Measurements from ENCODE around the gene SP6.
A peak's percentile ranks its signal among the peaks of the same experiment; 100 is the strongest.

Gene SP6

DNA sequence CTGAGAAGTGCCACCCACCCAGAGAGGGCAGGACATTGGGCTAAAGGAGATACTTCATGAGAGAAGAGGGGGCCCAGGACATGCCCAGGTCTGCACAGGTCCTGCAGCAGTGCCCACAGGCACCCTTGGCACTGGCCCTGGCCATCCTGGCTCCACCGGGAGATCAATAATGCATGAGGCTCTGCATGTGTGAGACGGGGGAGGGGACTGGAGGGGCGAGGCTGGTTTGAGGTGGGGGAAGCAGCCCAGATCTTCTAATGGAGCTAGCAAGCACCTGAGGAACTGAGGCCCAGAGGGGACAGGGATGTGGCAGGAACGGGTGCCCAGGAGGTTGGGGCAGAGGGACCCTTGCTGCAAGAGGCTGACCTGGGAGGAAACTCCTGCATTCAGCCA lies 29.9 kb downstream of the SP6 start:
- TF ChIP-seq, protein P1, sequence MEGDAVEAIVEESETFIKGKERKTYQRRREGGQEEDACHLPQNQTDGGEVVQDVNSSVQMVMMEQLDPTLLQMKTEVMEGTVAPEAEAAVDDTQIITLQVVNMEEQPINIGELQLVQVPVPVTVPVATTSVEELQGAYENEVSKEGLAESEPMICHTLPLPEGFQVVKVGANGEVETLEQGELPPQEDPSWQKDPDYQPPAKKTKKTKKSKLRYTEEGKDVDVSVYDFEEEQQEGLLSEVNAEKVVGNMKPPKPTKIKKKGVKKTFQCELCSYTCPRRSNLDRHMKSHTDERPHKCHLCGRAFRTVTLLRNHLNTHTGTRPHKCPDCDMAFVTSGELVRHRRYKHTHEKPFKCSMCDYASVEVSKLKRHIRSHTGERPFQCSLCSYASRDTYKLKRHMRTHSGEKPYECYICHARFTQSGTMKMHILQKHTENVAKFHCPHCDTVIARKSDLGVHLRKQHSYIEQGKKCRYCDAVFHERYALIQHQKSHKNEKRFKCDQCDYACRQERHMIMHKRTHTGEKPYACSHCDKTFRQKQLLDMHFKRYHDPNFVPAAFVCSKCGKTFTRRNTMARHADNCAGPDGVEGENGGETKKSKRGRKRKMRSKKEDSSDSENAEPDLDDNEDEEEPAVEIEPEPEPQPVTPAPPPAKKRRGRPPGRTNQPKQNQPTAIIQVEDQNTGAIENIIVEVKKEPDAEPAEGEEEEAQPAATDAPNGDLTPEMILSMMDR (conservative IDR thresholded peaks at IDR 0.05; ENCODE audit: low read depth, low read length), result no peak
- no peak for DNase-seq (ENCODE audit: low read depth)
- peak overlapping the region; percentile 81 for H3K4me3 ChIP-seq (ENCODE audit: low read depth, low read length)

DNA sequence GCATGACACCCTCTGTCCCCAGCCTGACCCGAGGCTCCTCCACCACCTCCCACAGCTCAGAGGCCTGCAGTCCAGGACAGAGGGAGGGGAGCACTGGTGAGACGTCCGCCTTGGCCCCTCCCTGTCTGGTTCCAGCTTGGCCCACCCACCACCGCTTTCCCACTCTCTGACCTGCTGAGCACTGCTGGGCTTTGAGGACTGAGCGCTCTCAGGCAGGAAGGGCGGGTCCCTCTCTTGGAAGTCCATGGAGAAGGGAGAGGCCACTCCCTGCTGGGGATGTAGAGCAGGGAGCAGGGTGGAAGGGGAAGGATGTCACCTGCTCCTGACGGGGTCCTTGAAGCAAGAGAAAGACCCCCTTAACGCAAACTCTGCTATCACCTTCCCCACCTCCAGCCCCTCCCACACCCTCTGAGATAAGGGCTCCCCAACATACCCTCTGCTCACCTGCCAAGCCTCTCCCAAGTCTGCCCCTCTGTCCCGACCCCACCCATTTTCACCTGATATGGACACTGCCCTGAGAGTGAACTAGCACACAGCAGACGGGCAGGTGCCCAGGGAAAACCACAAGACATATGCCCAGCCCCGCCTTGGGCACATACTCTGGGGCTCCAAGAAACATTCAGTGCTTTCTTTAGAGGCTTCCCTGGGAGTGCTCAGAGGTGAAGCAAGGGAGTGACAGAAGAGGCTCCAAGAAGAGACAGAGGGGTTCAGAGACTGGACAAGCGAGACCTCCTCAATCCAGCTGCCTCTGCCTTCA lies 30.8 kb downstream of the SP6 start:
- TF ChIP-seq, protein P1 (conservative IDR thresholded peaks at IDR 0.05; ENCODE audit: low read depth, low read length), result no peak
- no peak overlapping the region for H3K4me3 ChIP-seq (ENCODE audit: low read depth, low read length)
- no peak for DNase-seq (ENCODE audit: low read depth)

DNA sequence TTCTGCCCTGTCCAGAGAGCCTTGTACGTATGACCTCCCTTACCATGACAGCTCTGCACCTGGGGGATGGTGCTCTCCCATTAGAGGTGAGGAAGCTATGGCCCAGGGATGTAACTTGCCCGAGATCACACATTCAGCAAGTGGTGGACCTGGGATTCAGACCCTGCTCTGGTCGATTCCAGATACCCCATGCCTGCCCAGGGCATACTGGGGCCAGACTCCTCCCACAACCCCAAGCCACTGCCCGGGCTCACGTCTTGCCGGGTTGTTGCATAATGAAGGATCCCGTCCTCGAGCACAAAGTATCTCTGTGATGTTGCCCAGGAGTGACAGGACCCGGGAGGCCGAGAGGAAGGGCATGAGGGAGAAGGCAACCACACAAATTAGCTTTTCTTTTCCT lies 31.5 kb downstream of the SP6 start:
- no peak overlapping the region for H3K4me3 ChIP-seq (ENCODE audit: low read depth, low read length)
- DNase-seq (ENCODE audit: low read depth), result no peak
- TF ChIP-seq, protein P1 (conservative IDR thresholded peaks at IDR 0.05; ENCODE audit: low read depth, low read length), result no peak

DNA sequence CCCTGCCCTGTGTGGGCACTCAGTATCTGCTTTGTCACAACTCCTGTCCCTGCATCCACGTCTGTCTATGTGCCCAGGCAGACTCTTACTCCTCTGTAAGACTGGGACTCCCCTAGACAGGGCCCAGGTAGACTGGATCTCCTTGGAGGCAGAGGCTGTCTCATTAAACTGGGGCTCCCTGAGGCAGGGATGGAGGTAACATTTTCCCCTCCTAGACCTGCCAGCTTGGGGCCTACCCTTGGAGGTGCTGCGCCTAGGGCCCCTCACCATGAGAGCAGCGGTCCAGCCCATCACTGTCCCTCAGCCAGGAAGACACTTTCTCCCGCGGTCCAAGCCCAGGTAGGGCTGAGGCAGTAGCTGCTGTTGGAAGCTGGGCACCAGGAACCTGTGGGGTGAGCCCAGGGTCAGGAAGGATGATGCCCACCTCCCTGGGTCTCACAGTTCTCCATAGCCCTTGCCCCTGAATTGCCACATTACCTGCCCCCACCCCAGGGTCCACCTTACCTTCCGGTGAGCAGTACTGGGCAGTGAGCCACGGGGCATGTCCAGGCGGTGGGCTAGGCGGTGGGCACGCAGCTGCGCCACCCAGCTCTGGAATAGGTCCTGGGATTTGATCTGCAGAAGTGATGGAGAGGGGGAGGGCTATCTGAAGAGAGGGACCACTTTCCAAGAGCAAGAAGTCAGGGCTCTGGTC lies 32.8 kb downstream of the SP6 start:
- TF ChIP-seq, protein P1 (conservative IDR thresholded peaks at IDR 0.05; ENCODE audit: low read depth, low read length), result no peak
- no peak for DNase-seq (ENCODE audit: low read depth)
- no peak overlapping the region for H3K4me3 ChIP-seq (ENCODE audit: low read depth, low read length)

DNA sequence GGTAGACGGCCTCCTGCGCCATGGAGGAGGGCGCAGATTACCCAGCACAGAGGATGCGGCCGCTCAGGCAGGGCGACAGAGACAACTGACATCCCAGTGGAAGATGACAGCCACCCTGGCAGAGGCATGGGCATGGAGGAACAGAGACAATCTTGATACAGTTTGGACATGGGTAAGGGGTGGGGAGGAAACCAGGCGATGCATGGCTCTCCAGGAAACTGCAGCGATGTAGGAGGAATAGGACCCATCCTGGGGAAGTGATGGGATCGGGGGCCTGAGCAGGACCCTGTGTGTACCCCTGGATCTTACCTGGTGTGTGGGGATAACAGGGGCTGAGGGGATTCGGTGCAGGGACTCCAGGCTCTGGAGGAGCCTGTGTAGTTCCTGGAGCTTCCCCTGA lies 34.0 kb downstream of the SP6 start:
- no peak overlapping the region for H3K4me3 ChIP-seq (ENCODE audit: low read depth, low read length)
- TF ChIP-seq, protein P1 (conservative IDR thresholded peaks at IDR 0.05; ENCODE audit: low read depth, low read length), result no peak
- no peak for DNase-seq (ENCODE audit: low read depth)

DNA sequence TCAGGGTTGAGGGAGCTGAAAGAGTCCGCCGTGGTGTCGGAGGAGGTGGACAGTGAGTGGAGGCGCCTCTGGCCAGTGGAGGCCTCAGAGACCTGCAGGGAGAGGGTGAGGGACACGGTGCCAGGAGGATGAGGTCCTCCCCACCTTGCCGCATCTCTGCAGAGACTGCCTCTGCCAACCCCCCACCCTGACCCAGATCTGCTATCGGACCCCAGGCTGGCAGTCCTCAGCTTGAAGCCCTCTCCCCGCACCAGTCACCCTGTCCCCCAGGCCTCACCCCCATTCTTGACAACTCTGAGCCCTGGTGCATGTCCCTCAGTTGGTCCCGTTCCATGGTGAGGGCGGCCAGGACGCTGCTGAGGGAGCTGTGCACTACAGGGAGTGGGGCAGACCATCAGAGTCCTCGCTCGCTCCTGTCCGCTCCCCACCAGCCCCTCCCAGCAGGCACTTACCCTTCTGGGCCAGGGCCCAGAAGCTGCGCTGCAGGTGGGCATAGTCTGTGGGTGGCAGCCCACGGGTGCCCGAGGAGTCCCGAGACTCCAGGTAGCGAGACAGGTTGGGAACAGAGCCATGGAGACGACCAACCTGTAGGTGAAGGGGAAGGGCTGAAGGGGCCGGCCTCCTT lies 34.7 kb downstream of the SP6 start:
- H3K4me3 ChIP-seq (ENCODE audit: low read depth, low read length), result no peak overlapping the region
- TF ChIP-seq, protein P1 (conservative IDR thresholded peaks at IDR 0.05; ENCODE audit: low read depth, low read length), result no peak
- no peak for DNase-seq (ENCODE audit: low read depth)
